ENCODE results near the gene FZD2.

FZD2 gene

GRCh38 chr17:44610331-44610730 lies 53.0 kb downstream of the FZD2 start:
- no peak for DNase-seq

Data from NCI-H1105 treated with DMSO at 0.1 percent for 48 hours (cell line).